HG03378 (cell line): ENCODE measurements around the gene SDHB.

Experiments used
- ATAC-seq: cut with Tn5 transposase; IDR thresholded peaks from one replicate; pipeline ENCODE4 v1.9.1; 2021; ENCODE audit warnings: mild to moderate bottlenecking, moderate library complexity; ENCODE audit not compliant: unreplicated experiment

The SDHB gene

GRCh38 chr1:16989676-16990391 lies 64.0 kb downstream of the SDHB start:
- no peak for ATAC-seq

DNA sequence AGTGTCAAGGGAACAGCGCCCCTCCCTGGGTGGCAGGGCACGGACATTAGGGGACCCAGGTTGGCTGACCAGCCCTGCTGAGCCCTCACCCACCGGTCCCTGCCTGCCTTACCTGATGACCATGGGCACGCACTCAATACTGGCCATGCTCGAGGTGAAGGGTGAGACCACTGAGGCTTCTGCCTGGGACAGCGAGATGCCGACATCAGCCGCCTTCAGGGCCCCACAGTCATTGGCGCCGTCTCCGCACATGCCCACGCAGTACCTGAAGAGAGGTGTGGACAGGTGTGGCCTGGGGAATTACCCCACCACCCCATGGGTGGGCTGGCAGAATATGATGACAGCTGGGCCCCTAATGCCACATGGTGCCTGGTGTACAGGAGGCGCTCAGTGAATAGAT lies 65.6 kb downstream of the SDHB start:
- ATAC-seq = no peak

GRCh38 chr1:16986962-16987361 lies 66.9 kb downstream of the SDHB start:
- ATAC-seq = no peak

DNA sequence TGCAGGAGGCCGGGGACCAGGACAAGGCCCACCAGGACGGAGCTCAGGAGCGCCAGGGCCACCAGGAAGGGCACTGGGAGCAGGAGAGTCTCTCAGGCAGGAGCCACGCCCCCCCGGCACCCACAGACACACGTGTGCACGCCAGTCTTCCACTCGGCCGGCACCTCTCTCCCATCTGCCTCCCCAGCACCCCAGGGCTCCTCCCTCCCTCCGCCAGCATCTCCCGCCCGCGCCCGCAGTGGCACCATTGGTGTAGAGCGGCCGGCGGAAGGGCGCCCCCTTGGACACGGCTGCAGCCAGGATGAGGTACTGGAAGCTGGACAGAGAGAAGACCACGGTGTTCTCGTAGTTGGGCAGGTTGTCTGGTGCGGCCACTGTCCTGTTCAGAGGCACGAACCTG lies 67.3 kb downstream of the SDHB start:
- no peak for ATAC-seq

DNA sequence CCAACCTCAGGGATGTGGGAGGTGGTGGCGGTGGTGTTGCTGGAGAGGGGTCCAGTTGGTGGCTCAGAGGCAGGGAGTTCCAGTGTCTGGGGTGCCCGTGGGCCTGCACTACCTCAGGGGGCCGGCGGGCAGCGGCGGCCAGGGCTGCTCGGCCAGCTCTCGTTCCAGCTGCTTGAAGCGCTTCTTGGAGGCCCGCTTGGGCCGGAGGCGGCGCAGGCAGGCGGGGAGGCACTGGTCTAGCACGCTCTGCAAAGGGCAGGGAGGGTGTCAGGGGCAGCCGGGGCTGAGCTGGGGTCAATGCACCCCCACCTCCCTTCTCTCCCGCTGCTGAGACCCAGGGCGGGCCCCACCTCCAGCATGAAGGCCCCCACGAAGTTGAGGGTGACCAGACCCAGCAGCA lies 67.7 kb downstream of the SDHB start:
- no peak for ATAC-seq

- ATAC-seq = no peak
Observed at GRCh38 chr1:16984717-16985116, 69.1 kb downstream of the SDHB start.

DNA sequence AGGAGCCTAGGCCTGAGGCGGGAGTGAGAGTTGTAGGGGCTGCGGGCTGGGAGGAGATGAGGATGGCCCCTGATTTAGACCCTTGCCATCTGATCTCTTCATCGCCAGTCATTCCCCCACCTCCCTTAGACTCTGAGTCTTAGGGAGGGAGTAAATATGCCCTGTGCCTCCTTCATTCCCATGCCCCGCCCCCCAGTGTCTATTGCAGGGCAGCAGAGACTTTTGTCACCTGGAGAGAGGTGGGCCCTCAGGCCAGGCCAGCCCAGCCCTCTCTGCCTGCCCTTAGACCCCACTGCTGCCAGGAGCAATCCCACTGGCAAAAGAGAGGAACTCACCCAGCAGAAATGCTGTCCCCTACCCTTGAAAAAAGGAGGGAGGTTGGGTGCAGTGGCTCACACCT lies 70.2 kb downstream of the SDHB start:
- no peak for ATAC-seq

DNA sequence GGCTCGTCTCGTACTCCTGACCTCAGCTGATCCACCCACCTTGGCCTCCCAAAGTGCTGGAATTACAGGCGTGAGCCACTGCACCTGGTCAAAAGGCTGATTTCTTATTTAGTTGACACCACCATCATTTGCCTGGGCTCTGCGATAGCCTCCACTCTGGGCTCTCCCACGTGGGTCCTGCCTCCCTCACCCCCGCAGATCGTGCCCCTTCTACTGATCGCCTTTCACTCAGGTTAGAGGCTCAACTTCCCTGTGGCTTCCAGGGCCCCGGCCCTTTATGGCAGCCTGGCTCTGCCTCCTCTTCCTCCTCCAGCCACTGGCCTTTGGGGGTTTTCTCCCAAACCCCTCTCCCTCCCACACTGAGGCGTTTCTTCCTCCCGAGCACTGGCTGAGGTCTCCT lies 70.9 kb downstream of the SDHB start:
- no peak for ATAC-seq

DNA sequence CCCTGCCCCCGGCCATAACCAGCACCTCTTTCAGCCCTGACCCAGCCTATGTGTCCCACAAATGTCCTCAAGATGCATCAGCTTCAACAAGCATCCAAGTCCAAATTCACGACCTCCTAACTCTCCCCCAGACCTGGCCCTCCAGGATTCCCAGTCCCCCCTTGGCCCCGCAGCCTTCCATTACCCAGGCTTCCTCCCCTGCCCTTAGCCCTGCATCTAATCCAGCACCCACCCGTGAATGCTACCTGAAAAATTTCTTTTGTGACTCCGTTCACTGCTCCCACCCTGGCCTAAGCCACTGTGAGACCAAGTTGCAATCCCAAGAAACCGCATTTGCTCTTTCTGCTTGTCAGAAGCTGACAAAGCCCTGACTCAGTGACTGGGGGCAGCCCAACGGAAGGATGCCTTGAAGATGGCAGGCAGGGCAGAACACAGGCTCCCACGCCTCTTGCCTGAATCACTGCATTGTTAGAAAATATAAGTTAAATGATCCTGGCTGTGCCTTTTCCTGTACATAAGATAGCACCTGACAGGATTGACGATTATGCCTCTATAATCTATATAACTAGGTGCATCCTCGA lies 72.5 kb downstream of the SDHB start:
- no peak for ATAC-seq

DNA sequence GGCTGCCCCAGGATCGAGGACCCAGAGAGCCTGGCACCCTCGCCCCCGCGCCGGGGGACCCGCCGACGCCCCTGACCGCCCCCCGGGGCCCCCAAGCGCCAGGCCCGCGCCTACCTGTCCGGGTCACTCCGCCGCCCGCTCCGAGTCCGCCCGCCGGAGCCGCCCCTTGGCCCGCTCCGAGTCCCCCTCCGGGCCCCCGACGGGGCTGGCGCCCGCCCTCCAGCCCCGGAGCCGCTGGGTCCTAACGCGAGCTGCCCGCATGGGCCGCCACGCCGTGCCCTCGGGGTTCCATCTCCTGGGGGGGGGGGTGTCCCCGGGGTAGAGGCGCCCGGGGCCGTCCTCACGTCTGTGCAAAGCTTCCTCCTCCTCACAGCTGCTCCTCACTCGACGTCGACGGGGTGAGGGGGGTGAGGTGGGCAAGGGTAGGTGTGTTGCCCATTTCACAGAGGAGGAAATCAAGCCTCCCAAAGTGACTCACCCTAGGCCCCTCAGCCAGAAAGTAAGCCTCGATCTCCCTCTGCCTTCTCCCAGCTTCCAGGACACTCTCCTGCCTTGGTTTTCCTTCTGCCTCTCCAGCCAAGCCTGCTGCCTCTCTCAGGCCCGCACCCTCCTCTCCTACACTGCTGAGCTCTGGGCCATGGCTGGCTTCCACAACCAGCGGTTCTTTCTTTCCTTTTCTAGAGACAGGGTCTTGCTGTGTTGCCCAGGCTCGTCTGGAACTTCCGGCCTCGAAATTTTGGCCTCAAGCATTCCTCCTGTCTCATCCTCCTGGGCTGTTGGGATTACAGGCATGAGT lies 73.2 kb downstream of the SDHB start, which contains the start of gene MFAP2:
Gene MFAP2, minus strand, starts transcription at position 148 of the 796 bp plus-strand sequence. CDS start 2,347 bp downstream, outside the sequence.
- no peak for ATAC-seq

DNA sequence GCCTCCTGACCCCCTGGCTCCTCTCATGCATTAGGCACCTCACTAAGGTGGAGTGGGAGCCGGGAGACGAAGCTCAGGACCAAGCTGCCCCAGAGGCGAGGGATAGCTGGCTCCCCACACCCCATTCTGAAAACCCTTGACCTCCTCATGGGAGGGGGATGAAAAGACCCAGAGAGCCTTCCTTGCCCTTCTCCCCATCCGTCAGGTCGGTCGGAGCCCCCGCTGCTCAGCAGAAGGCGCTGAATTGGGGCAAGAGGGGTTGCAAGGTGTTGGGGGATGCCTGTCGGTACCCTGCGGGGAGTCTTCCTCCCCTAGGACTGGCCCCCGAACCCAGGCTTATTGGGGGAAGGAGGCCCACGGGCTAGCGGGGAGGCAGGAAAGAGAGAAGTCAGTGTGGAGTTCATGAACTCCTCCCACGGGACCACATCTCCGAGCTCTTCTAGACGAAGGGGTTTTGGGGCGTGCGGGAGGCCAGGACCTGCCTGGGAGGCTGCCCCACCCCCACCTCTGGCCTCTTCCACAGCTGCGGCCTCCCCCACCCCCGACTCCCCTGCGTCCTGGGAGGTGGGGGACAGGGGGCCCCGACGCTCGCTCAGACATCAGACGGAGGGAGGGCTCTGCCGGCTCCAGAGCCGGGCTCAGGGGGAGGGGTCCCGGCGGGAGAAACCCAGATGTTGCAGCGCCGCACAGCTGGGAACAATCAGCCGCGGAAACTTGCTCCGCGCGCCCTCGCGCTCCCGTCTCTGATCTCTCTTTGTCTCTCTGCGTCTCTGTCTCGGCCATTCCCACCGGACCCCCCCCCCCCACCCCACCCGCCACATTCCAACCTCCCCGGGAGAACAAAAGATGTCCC lies 74.1 kb downstream of the SDHB start:
- no peak for ATAC-seq

DNA sequence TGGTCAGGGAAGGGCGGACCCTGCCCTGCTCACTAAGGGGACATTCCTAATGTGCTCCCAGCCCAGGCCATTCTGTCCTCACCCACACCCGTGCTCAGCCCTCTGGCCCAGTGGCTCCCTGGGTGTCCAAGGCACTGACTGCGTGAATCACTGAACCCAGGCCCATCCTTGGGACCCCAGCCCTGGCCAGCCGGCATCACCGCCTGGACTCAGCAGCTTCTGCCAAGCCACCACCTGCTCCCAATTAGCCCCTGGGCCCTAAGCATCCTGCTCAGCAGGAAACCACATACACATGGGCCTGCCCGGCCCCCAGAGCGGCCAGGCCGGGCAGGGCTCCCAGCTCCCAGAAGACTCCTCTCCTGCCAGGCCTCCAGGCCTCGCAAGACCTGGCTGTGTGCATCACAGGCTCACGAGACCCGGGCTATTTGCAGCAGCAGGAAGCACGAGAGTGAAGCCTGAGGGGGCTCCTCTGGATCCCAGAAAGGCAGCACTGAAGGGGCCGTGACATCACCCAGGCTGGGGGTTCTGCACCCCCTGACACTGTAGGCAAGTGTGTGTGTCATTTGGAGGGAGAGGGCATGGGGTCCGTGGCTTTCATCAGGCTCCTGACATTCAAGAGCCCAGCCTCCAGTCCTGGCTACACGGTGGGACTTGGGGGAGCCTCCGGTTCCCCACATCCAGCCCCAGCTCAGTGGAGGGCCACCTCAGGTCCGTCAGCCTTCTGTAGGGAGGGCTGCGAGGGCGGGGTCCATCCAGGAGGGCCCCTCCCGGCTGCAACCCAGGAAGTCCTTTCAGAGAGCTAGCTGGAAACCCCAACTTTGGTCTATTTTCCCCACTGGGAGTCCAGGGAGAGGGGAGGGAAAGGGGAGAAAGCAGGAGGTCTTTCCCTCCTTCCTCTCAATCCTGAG lies 75.0 kb downstream of the SDHB start:
- ATAC-seq = no peak

DNA sequence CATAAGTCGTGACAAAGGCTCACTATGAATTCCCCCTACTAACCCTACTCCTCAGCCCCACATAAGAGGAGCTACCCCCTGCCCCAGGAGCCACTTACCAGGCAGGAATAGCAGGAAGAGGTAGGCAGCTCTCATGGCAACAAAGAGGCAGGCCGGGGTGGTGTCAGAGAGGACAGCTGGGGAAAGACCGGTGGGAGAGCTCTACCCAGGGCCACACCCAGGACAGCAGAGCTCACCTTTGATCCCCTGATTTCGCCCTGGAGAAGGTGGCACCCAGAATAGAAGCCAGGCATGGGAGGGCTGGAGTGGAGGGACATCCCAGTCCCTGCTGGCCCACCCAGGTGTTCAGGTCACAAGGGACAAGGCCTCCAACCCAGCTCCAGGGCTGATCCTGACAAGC lies 75.7 kb downstream of the SDHB start:
- no peak for ATAC-seq

DNA sequence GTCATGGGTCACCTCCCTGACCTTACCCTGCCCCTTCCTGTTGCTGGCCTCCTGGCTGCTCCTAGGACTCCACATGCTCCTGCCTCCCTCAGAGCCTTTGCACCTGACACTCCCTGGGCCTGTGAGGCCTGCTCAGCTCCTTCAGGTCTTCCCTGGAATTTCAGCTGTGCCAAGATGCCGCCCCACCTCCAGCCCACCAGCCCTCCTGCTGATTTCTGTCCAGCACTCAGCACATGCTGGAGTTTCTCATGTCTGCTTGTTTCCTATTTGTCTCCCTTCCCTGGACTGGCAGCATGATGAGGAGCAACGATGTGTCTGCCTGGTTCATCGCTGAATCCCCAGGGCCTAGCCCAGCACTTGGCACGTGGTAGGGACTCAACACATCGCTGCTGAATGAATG lies 76.5 kb downstream of the SDHB start:
- no peak for ATAC-seq

DNA sequence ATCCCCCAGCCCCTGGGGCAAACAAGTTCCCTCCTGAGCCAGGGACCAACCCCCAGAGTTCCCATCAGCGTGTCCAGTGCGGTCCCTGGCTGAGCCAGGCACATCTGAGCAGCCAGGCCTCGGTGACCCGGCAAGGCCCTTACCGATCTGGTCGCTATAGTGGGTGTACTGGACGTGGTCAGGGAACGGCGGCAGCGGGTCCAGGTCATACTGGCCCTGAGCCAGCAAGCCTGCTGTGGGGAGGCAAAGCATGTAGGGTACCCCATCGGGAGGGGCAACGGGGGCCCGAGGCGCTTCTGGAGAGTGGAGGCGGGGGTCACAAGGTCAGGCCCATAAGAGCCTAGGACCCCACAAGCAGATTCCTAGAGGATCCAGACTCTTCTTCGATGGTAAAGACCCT lies 76.9 kb downstream of the SDHB start:
- no peak for ATAC-seq

- ATAC-seq = no peak
Observed at GRCh38 chr1:16975838-16976237, 78.0 kb downstream of the SDHB start.

GRCh38 chr1:16975211-16975610 lies 78.6 kb downstream of the SDHB start:
- ATAC-seq = no peak

GRCh38 chr1:16973215-16973614 lies 80.6 kb downstream of the SDHB start:
- ATAC-seq = no peak

- ATAC-seq = no peak
Observed at GRCh38 chr1:16972189-16972895, 81.5 kb downstream of the SDHB start.
